Astrocyte of the spinal cord (primary cell): ENCODE data around the gene BPI.

Experiments
- DNase-seq: peaks from one replicate; pipeline ENCODE4 v3.0.0; 2011; ENCODE audit warnings: low read depth, low spot score
- H3K4me3 ChIP-seq: 2 replicates; pipeline ENCODE4 v1.5.1; 2011; ENCODE audit warnings: low read depth, mild to moderate bottlenecking, low read length, moderate library complexity
- in situ Hi-C: cut with HindIII; loops from 2 replicates; pipeline ENCODE4 v1.10.0; 2017; ENCODE audit warnings: low sequenced_read_pairs
- TF ChIP-seq, protein P1 (sequence below): IDR thresholded peaks from 2 replicates; pipeline ENCODE4 v1.5.1; 2012; ENCODE audit warnings: low read depth, mild to moderate bottlenecking, low read length, inconsistent platforms

The BPI gene

DNA sequence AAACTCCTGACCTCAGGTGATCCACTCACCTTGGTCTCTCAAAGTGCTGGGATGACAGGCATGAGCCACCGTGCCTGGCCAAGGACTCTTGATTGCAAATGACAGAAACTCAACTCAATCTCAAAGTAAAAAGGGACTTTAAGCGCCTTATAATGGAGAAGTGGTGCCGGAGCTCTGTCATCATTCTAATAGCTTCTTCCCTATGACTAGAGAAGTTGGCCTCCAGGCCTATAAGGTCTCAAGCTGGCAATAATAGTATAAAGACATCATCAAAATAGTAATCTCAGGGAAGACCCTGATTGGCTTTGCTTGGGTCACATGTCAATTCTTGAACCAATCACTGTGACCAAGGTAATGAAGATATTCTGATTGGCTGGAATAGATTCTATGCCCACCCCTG is 34.9 kb upstream of the BPI start:
- no peak for DNase-seq
- in situ Hi-C loops: no loop called here
- TF ChIP-seq, protein P1, sequence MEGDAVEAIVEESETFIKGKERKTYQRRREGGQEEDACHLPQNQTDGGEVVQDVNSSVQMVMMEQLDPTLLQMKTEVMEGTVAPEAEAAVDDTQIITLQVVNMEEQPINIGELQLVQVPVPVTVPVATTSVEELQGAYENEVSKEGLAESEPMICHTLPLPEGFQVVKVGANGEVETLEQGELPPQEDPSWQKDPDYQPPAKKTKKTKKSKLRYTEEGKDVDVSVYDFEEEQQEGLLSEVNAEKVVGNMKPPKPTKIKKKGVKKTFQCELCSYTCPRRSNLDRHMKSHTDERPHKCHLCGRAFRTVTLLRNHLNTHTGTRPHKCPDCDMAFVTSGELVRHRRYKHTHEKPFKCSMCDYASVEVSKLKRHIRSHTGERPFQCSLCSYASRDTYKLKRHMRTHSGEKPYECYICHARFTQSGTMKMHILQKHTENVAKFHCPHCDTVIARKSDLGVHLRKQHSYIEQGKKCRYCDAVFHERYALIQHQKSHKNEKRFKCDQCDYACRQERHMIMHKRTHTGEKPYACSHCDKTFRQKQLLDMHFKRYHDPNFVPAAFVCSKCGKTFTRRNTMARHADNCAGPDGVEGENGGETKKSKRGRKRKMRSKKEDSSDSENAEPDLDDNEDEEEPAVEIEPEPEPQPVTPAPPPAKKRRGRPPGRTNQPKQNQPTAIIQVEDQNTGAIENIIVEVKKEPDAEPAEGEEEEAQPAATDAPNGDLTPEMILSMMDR: no peak
- no peak overlapping the region for H3K4me3 ChIP-seq

DNA sequence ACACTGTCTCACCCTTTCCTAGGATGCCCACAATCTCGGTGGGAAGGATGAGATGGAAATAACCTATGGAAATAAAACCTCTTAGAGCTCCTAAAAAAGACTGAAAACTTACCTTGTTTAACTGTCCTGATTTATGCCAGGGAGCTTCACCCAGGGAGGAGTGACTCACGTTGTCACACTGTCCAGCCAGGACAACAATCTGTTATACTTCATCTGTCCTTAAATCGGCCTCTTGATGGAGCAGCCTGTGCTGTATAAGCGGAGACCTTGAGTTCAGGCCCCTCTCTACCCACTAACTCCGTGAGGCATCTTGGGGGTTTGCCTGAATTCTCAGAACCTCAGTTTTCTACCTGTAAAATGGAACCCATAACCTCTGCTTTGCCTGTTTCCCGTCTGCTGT is 34.2 kb upstream of the BPI start:
- TF ChIP-seq, protein P1: no peak
- DNase-seq: no peak
- no peak overlapping the region for H3K4me3 ChIP-seq
- in situ Hi-C loops: no loop called here

DNA sequence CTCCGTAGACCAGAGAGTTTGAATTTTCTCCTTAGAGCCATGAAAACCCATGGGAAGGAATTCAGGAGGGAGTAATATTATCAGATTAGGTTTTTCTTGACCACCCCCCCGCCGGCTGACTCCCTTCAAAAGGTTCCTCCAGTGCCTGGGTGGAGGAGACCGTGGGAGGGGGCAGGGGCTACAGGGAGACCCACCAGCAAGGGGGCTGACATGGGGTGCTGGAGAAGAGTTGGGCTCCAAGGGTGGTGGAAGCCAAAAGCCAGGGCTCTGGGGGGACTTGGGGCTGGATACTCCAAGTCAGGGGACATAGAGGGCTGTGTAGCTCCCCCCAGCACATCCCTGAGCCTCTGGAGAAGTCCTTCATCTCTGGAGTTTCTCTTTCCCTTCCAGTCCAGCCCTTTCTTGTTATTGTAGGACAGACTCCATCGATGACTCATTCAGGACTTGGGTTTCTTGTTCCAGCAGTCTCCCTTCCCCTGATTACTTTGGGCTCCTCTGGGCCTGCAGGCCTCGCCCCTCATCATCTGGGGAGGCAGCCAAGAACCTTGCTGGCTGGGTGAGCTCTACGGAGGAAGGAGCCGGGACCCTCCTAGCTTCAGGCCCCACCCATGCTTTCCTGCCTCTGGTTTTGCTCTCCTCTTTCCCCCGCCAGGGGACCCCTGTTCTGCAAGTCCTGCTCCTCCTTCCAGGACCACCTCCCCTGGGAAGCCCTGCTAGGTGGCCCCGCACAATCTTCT is 32.9 kb upstream of the BPI start:
- TF ChIP-seq, protein P1: peak; percentile 5
- H3K4me3 ChIP-seq: no peak overlapping the region
- peak; percentile 98 for DNase-seq
- in situ Hi-C loops: no loop called here

DNA sequence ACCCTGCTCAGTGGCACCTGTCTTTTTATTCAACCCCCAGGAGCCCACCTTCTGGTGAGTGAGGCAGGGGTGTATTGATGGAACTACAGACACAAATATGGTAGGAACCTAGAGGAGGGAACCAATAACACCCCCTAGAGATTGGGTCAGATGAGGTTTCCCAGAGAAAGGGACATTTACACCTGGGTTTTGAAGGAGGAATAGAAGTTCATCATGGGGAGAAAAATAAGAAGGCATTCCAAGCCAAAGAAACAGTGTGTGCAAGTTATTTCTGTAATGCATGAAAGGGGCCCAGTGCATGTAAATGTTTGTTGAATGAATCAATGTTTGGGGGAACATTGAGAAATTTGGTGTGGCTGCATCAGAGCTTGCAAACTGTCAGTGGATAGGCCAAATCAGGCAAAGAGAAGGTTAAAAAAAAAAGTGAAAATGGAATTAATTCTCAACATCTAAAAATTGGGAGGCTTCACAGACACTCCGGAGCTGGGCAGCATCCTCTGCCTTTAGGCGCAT is 32.3 kb upstream of the BPI start:
- TF ChIP-seq, protein P1: no peak
- DNase-seq: no peak
- in situ Hi-C loops: no loop called here
- no peak overlapping the region for H3K4me3 ChIP-seq

DNA sequence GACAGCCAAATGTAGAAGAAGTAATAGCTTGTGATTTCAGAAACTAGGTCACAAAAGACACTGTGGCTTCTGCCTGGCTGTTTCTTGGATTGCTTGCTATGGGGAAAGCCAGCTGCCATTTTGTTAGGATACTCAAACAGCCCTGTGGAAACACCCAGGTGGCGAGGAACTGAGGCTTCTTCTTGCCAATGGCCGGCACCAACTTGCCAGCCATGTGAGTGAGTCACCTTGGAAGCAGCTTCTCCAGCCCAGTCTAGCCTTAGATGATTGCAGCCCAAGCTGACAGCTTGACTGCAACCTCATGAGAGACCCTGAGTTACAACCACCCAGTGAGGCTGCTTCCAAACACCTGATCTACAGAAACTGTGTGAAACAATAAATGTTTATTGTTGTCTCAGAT is 31.6 kb upstream of the BPI start:
- H3K4me3 ChIP-seq: no peak overlapping the region
- TF ChIP-seq, protein P1: no peak
- peak; percentile 73 for DNase-seq
- in situ Hi-C loops: no loop called here

DNA sequence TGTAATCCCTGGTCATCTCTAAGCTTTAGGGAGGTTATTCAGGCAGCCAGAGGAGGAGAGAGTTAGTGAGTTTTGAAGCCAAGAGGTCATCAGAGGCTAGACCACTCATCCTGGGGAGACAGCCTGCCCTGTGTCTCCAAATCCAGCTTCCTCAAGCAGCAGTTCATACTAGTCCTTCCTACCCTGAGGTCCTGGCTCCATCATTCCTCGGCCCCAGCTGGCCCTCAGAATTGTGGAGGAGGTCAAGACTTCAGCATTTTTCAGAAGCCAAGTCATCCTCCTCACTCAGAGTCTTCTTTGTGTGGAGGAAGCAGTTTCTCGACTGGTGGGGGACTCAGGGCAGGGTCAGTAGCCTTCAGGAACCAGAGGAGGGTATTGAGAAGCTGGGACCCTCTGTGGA is 31.0 kb upstream of the BPI start:
- peak; percentile 81 for DNase-seq
- in situ Hi-C loops: no loop called here
- H3K4me3 ChIP-seq: no peak overlapping the region
- TF ChIP-seq, protein P1: no peak
